Stimulated activated CD8-positive, alpha-beta memory T cell treated with anti-CD3 and anti-CD28 coated beads, Interleukin-4, amount 100 ng/mL, for 4 hours (primary cell): ENCODE data around the gene CDH13.
A peak's percentile ranks its signal among the peaks of the same experiment; 100 is the strongest.

Experiments
- DNase-seq, 2 donors: peaks; one replicate each; pipeline ENCODE4 v3.0.0-alpha.2; 2020; ENCODE audit warnings: low read depth in 2 of 2, low spot score in 1 of 2

CDH13 gene

DNA sequence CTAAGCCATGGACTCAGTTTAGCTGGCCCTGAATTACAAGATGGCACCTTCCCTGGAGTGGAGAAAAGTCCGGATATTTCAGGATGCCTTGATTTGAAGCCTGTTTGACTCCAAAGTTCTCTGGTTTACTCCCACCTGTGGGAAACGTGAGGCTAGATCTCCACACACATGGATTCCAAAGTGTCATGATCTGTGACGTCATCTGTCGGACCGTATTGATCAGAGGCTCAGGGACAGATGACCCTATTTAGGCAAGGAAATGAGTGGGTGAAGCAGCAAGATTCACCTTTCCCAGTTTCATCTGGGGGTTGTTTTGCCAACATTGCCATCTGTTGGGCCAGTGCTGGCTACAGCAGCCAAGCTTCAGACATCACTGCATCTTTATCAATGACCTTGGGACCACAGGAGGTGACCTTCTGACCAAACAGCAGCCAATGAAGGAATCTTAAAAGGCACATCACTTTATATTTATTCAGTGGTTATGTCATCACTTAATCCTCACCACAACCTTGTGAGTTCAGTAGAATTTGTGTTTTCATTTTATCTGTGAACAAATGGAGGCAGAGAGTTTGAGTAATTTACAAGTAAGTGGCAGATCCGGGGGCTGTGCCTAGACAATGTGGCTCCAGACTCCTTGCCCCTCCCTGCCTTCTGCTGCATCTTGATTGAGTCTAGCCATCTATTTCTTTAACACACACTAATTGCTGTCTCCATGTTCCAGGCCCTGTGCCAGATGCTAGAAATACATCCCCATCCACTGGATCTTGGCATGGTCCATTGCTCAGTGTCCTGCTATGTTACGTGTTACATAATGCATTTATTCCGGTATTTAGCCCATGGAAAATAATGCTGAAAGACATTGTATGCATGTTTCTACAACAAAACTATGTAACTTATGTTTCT lies 1.5 kb upstream of the CDH13 start:
- DNase-seq = no peak

DNA sequence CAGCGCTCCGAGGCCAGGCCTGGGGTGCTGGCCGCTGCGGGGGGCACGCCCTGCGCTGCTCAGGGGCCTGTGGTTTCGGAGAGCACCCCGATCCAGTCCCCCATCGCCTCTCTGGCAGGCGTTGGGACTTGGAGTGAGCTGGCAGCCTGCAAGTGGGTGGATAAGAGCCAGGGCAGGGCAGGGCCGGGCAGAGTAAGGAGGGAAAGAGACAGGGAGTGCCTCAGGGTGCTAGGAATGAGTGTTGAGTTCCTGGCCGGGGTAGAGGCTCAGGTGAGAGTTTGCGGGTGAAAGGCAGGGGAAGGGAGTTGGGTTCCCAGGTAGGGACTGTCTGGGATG lies 1.3 kb downstream of the CDH13 start:
- no peak for DNase-seq

DNA sequence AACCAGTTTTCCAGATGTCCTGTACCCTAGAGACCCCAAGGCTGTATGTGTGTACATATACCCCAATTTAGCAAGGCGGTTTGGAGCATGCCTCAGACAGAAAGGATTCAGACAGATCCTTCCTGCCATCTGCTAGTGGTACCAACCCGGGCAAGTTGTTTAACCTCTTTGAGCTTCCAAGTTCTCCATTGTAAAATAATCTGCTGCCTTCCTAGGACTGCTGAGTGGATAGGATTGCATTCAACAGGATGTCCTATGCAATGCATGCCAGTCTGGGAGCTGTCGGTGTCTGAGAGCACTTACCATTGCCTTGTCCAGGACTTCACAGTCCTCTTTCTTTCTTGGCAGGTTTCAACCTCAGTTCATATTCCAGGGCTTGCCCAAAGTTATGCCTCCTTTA lies 1.9 kb downstream of the CDH13 start:
- no peak for DNase-seq

DNA sequence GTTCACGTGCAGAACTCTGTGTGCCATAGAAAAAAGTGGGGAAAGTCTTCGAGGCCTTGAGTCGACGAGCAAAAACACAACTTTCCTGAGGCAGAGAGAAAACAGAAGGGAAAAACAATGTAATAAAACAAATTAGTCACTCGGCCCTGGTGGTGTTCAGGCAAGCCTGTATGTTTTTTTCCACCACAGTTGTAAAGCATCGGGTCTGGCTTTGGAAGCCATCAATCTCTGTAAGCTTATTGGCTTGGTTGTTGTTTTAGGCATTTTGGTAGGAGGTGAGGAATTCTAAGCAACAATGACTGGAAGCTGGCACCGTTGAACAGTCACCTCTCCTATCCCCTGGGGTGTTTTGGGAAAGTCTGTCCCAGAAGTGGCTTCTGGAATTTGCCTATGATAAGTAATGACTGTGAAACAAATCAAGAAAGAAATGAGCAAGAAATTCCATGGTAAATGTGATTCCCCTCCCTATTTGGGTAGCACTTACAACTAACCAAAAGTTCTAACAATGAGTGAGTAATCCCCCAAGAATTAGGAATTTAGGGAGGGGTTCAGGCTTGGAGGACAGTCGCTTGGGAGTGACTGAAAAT lies 2.8 kb downstream of the CDH13 start:
- DNase-seq = no peak

DNA sequence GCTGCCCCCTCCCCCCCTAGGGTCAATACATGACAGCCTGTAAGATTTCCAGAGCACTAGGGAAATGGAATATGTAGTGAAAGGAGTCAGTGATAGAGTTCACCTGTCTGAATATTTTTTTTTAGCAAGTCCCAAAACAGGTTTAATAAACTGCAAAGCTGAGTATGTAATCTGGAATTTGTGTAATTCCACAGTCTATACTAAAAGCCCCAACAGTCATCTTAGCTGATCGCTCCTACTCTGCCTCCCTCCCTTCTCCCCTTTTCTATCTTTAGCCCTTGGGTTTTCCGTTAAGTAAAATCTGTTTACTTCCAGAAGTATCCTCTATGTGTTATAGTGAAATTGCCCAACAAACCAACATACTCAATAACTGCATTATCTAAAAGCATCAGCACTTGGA lies 3.5 kb downstream of the CDH13 start:
- no peak for DNase-seq

DNA sequence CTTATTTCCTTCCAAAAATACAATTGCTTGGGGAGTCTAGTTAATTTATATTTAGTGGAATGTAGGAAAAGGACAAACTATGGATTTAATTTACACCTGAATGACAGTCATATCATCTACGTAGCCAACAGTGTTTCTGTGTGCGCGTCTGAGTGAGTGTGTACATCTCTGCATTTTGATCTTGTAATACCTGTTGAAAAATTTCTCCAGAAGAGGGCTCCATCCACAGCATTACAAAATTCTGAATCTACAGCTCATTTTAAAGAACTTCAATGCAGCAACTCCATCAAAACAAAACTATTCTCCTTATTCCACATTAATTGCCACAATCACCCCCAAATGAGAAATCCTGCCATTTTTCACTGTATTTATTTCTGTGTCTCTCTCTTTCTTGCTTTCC lies 3.9 kb downstream of the CDH13 start:
- no peak for DNase-seq

DNA sequence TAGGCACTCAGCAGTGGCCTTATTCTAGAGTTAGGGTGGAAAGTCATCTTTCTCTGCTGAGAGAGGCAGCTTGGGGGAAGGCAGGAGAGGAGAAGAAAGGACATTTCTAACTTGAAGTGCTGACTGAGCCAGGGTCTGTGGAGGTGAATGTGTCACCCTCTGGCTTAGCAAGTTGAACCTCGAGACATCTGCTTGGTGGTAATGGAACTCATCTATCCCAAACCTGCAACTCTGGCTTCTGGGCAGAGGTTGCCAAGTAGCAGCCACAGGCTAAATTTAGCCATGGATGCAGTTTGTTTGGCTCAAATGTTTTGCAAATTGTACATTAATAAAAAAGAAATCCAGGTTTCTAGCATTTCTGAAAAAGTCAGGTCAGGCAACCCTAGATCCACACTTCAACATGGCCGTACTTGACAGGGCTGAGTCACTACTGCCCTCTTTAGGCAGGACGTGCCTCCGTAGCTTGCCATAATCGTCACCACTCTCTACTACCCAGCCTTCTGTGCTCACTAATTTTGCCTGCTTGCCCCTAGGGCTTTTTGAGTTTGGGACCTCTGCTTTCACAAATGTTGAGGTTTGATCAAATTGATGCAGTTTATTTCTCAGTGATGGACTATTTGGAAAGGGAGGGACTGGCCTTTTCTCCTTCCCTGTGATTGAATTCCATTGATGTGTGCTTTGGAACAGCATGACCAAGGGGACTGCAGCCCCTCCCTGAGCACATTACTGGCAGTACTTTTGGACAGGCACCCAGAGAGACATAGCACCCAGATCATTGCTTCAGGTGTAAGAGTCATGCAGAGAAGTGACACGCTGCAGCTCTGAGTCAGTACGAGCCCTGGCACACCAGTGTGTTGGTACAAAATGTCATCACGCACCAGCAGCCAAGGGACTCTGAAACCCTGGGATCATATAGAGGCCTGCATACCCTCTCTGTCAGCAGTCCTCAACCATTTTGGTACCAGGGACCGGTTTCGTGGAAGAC lies 5.2 kb downstream of the CDH13 start:
- DNase-seq = no peak

DNA sequence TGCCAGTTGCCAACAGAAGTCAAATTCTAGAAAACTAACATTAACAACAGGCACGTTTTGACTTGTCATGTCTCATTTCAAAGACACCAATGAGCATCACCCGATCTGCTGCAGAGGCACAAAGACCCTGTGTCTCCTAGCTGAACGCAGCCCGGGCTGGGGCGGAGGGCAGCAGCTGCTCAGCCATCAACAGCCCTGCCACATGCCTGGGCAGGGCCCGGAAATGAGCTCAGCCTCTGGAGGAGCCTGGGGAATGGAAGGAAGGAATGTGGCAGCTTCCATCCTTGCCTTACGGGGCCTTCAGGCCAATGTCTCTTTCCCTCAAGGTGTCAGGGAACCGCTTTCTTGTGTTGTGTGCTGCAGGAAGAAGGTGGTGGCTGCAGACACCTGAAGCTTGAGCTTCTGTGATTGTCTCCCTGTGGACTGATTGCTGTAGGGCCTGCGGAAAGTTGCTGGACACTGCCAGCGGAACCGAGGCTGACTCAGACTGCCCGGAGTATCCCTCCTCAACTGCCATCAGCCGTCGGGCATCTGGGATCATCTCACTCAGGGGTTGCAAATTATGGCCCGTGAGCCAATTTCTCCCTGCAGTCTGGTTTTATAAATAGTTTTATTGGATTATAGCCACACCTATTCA lies 7.3 kb downstream of the CDH13 start:
- DNase-seq = no peak

DNA sequence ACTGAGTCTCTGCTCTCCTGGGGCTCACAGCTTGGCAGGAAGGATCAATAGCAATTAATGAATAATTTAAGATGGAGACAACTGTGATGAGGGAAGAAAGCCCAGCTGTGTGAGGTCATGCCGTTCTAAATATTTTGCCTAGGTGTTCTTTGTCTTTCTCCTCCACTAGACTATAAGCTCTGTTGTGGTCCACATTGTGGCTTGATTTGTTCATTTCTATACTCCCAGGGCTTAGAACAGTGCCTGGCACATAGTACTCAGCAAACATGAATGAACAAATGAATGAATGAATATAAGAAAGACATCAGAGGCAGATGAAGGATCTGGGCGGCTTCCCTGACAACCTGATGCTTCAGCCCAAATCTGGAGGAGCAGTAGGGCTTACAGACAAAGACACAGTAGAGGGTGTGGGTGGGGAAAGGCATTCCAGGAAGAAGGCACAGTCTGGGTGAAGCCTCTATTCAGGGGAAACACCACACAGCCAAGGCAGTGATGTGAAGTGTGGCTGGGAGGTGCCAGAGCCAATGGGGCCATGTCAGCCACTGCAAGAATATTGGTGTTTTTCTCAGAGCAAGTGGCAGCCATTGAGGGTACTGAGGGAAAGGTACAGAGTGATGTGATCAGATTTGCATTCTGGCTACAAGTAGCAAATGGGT lies 8.3 kb downstream of the CDH13 start:
- DNase-seq = no peak

DNA sequence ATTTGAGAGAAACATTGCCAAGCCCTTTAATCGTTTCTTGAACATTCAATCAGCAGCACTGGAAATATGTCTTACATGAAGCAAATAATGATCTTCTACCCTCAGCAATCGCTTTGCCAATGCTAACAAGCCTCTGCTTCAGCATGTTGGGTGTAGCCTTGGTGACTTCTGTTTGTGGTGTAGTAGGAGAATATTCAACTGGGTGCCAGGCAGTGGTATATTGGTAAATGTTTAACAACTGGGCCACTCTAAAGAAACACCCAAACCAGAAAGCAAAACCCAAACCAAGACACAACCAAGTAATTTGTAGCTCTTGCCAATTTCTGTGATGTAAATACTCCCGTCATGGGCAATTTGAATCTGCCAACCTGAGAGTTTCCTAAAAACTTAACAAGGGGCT lies 9.7 kb downstream of the CDH13 start:
- no peak for DNase-seq

DNA sequence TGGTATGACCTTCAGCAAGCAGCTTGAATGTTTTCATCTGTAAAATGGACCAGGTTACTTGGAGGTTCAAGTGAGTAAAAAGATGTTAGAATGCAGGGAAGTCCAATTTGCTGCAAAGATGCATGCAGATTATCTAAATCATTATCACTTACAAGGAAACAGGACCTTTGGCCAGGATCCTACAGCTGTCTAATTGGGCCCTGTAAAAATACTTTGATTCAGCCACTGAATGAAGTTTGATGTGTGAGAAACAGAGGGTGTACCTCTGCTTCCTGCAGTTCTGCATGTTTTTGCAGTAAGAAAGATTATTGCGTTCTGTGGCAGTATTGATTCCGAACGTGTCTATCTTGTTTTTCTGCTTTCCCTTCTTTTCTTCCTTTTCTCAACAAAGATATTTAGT lies 10.2 kb downstream of the CDH13 start:
- DNase-seq = no peak

DNA sequence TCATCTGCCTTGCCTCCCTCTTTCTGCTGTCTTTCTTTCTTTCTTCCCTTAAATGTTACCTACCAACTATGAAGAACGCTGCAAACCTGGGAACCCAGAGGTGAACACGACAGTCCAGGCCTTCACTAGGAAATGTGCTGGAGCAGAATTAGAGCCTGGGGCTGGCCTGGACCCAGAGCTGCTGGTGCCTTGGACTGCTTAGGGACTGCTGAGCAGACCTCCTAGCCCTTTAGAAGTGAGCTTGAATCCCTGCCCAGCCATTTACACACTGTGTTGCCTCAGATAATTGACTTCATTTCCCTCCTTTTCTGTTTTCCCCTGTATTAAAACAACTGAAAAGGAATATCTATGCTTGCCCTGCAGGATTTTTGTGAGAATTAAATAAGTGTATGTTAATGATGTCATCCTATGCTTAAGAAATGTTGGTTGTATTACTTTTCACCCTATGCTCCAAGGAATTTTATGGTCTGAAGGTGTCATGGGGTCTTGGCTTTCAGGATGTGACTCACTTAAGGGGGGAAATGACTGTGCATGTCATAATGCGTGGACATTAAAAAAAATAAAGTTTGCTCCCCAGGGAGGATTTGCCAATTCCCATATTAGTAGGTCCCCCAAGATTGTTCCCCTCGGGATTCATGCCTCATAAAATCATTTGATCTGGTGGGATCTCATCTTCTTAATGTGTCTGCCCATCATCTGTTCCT lies 11.5 kb downstream of the CDH13 start:
- no peak for DNase-seq

DNA sequence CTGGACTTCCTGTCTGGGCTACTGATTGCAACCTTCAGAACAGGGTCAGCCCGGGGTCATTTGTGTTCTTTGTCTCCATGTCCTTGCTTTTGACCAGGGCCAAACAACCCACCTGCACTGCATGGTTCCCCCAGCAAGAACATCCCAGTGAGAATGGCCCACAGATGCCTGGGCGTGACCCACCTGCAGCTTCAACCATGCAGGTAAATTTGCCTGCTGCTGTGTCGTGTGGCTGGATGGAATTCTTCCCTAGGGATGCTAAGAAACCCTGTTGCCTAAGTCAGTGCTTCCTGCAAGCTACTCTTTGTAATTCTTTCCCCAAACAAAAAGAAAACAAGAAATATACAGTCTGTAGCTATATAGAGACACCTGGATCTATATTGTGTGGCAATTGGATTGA lies 12.5 kb downstream of the CDH13 start:
- DNase-seq = no peak

DNA sequence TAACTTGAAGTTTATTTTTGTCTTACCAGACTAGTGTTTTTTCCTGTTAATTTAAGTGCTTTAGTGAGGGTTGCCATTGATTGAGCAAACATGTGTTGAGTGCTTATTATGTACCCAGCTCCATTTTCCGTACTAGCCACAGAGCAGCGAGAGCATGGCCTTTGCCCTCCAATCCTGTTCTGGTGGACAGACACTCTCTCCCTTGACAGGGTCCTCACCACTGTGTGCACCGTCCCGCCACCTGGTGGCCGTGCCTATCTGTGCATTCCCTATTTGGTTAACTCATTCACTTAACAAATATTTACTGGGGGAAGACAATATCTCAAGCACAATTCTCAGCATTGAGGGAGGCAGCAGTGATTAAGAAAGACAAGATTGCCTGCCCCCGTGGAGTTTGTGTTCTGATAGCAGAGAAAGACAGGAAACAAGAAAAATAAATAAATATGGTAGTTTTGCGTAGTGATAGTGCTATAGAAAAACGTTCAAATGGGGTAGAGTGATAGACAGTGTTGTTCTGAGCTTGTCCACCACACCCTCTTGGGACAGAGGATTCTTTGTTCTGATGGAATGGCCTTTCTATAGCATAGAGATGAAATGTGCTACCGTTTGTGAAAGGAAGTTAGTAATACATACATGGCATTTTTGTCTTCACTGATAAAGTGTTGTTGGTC lies 13.0 kb downstream of the CDH13 start:
- peak in 1 of 2 donors; percentile 12 for DNase-seq

DNA sequence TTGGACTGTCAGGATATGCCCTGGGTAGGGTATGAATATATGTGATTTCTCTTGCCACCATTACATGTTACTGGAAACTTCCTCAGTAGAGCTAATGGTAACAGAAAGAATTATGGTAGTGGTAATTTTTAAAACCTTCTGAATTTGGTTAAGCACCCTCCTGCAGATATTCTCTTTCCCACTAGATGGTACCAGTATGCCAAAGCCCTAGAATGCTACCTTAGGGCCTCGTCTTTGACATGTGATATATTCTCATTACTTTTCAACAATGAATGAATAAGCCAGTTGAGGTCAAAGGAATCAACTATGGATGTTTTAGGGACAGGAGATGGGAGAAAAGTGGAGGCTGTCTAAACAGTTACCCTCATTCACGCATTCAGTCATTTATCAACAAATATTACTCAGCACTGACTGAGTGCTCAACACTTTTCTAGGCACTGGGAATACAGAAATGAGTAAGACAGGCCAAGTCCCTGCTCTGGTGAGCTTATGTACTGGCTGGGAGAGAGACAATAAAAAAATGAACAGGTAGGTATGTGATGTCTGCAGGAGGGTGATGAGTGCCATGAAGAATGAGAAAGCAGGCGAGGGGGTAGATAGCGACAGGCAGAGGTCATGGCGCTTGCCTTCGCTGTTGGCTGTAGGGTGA lies 14.7 kb downstream of the CDH13 start:
- no peak for DNase-seq

DNA sequence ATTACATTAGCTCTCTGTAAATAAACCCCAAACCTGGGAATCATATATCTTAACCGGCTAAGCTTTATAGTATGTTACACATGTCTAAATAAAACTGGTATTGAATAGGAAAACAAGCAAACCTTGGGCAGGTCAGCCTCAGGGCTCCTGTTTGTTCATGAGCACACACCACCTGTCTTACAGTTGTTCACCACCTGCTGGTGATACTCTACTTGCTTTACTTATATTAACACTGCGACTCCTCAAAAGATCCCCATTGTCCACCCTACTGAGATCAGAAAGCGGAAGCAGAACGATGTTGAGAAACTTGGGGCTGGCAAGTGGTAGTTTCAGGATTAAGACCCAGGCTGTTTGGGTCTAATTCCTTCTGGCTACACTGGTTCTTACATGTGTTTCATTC lies 16.4 kb downstream of the CDH13 start:
- no peak for DNase-seq

DNA sequence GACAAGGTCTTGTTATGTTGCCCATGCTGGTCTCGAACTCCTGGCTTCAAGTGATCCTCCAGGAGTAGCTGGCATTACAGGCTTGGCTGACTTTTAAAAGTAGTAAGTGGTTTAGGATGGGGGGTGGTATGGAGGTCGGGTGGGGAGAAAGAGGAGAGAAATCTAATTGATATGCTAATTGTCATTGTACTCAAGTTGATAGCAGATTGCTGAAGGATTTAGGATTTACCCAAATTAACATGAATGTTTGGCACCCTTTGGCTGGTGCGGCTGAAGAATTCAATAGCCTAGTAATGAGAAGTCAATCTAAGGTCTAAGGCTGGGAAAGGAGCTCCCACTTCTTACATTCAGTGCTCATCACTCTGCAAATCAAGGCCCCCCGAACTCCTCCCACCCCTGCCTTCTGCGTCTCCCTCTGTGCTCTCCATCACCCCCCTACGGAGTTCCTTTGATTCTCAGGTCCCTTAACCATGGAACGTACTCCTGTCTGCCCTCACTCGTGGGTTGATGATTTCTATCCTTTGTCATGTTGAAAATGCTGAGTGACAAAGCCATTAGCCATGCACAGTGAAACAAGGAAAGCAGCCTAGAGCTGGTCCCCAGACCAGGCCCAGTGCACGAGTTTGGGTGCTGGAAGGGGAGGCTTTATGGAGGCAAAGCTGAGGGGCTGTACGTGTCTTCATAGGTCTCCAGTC lies 17.3 kb downstream of the CDH13 start:
- DNase-seq = no peak

DNA sequence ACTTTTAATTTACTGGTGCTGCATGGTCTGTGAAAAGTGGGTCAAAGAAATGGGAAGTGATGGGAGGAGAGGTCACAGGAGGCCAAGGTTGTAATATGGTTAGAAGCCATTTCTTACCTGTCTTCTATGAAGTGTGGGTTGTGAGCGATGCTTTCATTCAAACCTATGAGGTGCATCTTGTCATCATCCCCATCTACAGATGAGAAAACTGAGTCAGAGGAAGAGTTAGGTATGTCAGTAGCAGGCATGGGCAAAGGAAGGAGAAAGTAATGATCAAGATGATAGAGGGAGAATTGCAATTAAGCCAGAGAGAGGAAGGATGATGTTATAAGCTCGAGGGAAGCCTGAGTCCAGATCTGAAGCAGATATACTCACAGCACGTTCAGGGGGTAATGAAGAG lies 19.7 kb downstream of the CDH13 start:
- no peak for DNase-seq

DNA sequence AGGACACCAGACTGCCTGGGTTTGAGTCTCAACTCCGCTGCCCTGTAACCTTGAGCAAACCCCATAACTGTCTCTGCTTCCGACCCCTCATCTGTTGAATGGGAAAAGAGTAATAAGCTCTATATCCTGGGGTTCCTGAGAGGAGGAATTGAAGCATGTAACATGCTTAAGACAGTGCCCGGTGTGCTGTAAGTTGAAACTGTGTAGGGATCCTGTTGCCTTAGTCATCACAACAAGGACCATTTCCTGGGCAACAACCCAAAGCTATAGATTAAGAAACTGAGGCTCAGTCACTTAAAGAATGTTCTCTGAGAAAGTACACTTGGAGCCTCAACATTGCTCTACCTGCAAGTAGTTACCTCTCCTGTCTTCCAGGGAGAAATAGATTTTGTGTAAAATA lies 23.0 kb downstream of the CDH13 start:
- DNase-seq = no peak
